ENCODE measurements around the gene TNFAIP8. TPM values are rescaled to one million over a fixed set of nuclear protein-coding genes. Genes with fewer than 3 reads are reported as not detected.

TNFAIP8 gene
- total and polyA plus RNA-seq, 2 of the 13 experiments (the other 11 are each of a cell fraction or from before 2014, with no cell fraction given): 6.4 to 11.2 TPM

GRCh38 chr5:119331566-119332095, 24.2 kb upstream of the TNFAIP8 start:
- no peak for TF ChIP-seq ZSCAN22 (CRISPR knock-in tag; IDR thresholded peaks at IDR 0.05)
- no peak for TF ChIP-seq KLF16 (CRISPR knock-in tag; IDR thresholded peaks at IDR 0.05)
- TF ChIP-seq SCMH1 (CRISPR knock-in tag; IDR thresholded peaks at IDR 0.05; ENCODE audit: borderline replicate concordance): no peak
- no peak for TF ChIP-seq MAX (IDR thresholded peaks at IDR 0.05)
- no peak for TF ChIP-seq NFIC (IDR thresholded peaks at IDR 0.05; ENCODE audit: low read length)
- no peak for TF ChIP-seq ZNF33B (CRISPR knock-in tag; IDR thresholded peaks at IDR 0.05)
- no peak for TF ChIP-seq POLR2AphosphoS5 (IDR thresholded peaks at IDR 0.05; ENCODE audit: low read depth, low read length)
- TF ChIP-seq ZNF142 (CRISPR knock-in tag; IDR thresholded peaks at IDR 0.05): no peak
- no peak for TF ChIP-seq CEBPG (CRISPR knock-in tag; IDR thresholded peaks at IDR 0.05)
- TF ChIP-seq ZNF792 (CRISPR knock-in tag; IDR thresholded peaks at IDR 0.05): no peak
- TF ChIP-seq HIC2 (CRISPR knock-in tag; IDR thresholded peaks at IDR 0.05; ENCODE audit: low read depth): no peak
- no peak for TF ChIP-seq ZUFSP (CRISPR knock-in tag; IDR thresholded peaks at IDR 0.05; ENCODE audit: borderline replicate concordance)
- TF ChIP-seq TCF7L2 (IDR thresholded peaks at IDR 0.05; ENCODE audit: low read depth, low read length): no peak
- no peak for TF ChIP-seq TP53 (CRISPR knock-in tag; conservative IDR thresholded peaks at IDR 0.05)
- whole genome bisulfite sequencing (ENCODE audit: low lambda C conversion rate): 88% methylated on average over 3 of the region's 3 CpGs
- in situ Hi-C loops (cut with HindIII; ENCODE audit: extremely low pct_ligation_motif_present, low pct_unique_long_range_greater_than_20kb) (no loop called here), intact Hi-C loops (cut with micrococcal nuclease; ENCODE audit: unreplicated experiment) (no loop called here)
- H3K9me3 ChIP-seq (ENCODE audit: low read length): no peaks in the 10 kb centered on the region
- FAIRE-seq (no peak), DNase-seq (ENCODE audit: low spot score) (no peak), ATAC-seq (no peak)
- no peaks in the 10 kb centered on the region for H4K20me1 ChIP-seq (ENCODE audit: insufficient read depth, low read length)
- peaks cover 5% of the 10 kb centered on the region for H3K4me1 ChIP-seq (ENCODE audit: insufficient read depth, low read length)
- H3K79me2 ChIP-seq (ENCODE audit: insufficient read depth, low read length): no peaks in the 10 kb centered on the region
- POLR2A ChIA-PET: no interaction called here
- H3K4me2 ChIP-seq (ENCODE audit: low read depth, low read length): no peak overlapping the region
- H3K27me3 ChIP-seq (ENCODE audit: control insufficient read depth in 1 of 2, insufficient read depth in 2 of 2, low read length in 2 of 2): no peaks in the 10 kb centered on the region
- H3K4me3 ChIP-seq (replicated peaks in 1 of 3; ENCODE audit: insufficient read depth in 1 of 3, low read depth in 2 of 3, low read length in 3 of 3): no peak overlapping the region
- H3K9ac ChIP-seq (ENCODE audit: insufficient read depth, low read depth, low read length): no peak overlapping the region
- no TSS peak for BruUV-seq (replicated peaks)
- H3K27ac ChIP-seq (ENCODE audit: extremely low read length, insufficient read depth, low read length): no peak overlapping the region
- H2AFZ ChIP-seq (ENCODE audit: low read length): no peak overlapping the region
- CTCF ChIA-PET (ENCODE audit: low intra/inter-chr PET ratio, low total read pairs): no interaction called here
- H3K36me3 ChIP-seq (replicated peaks in 1 of 2; ENCODE audit: control insufficient read depth in 1 of 2, insufficient read depth in 2 of 2, low read length in 2 of 2): no peaks in the 10 kb centered on the region

All from HepG2 (cell line).